Naive thymus-derived CD4-positive, alpha-beta T cell (primary cell): ENCODE results near the gene RSPO3. TPM values are rescaled to one million over a fixed set of nuclear protein-coding genes. Genes with fewer than 3 reads are reported as not detected.
"Not testable (repeated sequence)": the region's sequence is repeated elsewhere in the genome, so short reads cannot be mapped to it uniquely, and the experiment has no call there.

Source experiments
- ATAC-seq: fragments of 150-1000 bp; cut with Tn5 transposase; 2 replicates; pipeline ENCODE4 v1.10.0; 2021; ENCODE audit warnings: mild to moderate bottlenecking, moderate library complexity
- CTCF ChIA-PET: fragments of 350-600 bp; sonication (Branson Sonifier 250); formaldehyde crosslinking; loops from one replicate; lab custom pipeline; 2021; ENCODE audit warnings: antibody characterized with exemption; lab: Charles Lee
- POLR2A ChIA-PET: fragments of 350-600 bp; sonication (Branson Sonifier 250); formaldehyde crosslinking; loops from one replicate; lab custom pipeline; 2021; ENCODE audit warnings: antibody characterized with exemption, inconsistent platforms; lab: Charles Lee
- DNase-seq, 9 donors: peaks; one replicate each; pipeline versions ENCODE4 v3.0.0 to v3.0.0-alpha.2; 2020 to 2022; ENCODE audit warnings: mixed read lengths in 1 of 9
- H3K27ac ChIP-seq: one replicate; pipeline ENCODE4 v1.7.0; 2013; ENCODE audit warnings: mild to moderate bottlenecking, low read depth, low read length, moderate library complexity
- H3K27me3 ChIP-seq, 2 donors: one replicate each; pipeline ENCODE4 v1.7.0; 2013; ENCODE audit warnings: low read length in 2 of 2, mild to moderate bottlenecking in 2 of 2, moderate library complexity in 2 of 2; ENCODE audit not compliant: control insufficient read depth in 2 of 2, insufficient read depth in 2 of 2
- H3K36me3 ChIP-seq, 3 experiments: 1 replicate in 2 of 3; 2 replicates in 1 of 3; pipeline ENCODE4 v1.7.0; 2013; ENCODE audit warnings: low read length in 3 of 3, mild to moderate bottlenecking in 3 of 3, moderate library complexity in 1 of 3; ENCODE audit not compliant: insufficient read depth in 3 of 3, control insufficient read depth in 2 of 3
- H3K4me1 ChIP-seq, 2 donors: one replicate each; pipeline ENCODE4 v1.7.0; 2013; ENCODE audit warnings: low read length in 2 of 2, mild to moderate bottlenecking in 2 of 2, moderate library complexity in 1 of 2; ENCODE audit not compliant: control insufficient read depth in 2 of 2, insufficient read depth in 2 of 2
- H3K4me3 ChIP-seq: 2 replicates; pipeline ENCODE4 v1.7.0; 2013; ENCODE audit warnings: mild to moderate bottlenecking, low read length
- H3K9me3 ChIP-seq, 3 experiments: 1 replicate in 2 of 3; 2 replicates in 1 of 3; pipeline ENCODE4 v1.7.0; 2013; ENCODE audit warnings: low read length in 3 of 3; ENCODE audit not compliant: control insufficient read depth in 2 of 3
- H3K27ac Mint-ChIP-seq, 9 donors: one replicate each; pipeline ENCODE4 v1.8.0; 2020 to 2022; ENCODE audit warnings: mixed read lengths in 9 of 9, mild to moderate bottlenecking in 8 of 9, moderate library complexity in 5 of 9, inconsistent platforms in 2 of 9
- H3K27me3 Mint-ChIP-seq, 5 donors: one replicate each; pipeline ENCODE4 v1.8.0; 2021 to 2022; ENCODE audit warnings: mixed read lengths in 5 of 5, mild to moderate bottlenecking in 1 of 5
- H3K36me3 Mint-ChIP-seq, 5 donors: one replicate each; pipeline ENCODE4 v1.8.0; 2020 to 2022; ENCODE audit warnings: mixed read lengths in 5 of 5, mild to moderate bottlenecking in 3 of 5, inconsistent platforms in 1 of 5
- H3K4me1 Mint-ChIP-seq, 7 donors: one replicate each; pipeline ENCODE4 v1.8.0; 2020 to 2022; ENCODE audit warnings: mixed read lengths in 7 of 7, mild to moderate bottlenecking in 3 of 7, inconsistent platforms in 1 of 7
- H3K4me3 Mint-ChIP-seq, 10 donors: one replicate each; pipeline ENCODE4 v1.8.0; 2020 to 2022; ENCODE audit warnings: mild to moderate bottlenecking in 10 of 10, mixed read lengths in 10 of 10, moderate library complexity in 6 of 10, inconsistent platforms in 2 of 10
- H3K9me3 Mint-ChIP-seq, 11 donors: one replicate each; pipeline ENCODE4 v1.8.0; 2020 to 2022; ENCODE audit warnings: mixed read lengths in 11 of 11, mild to moderate bottlenecking in 4 of 11, inconsistent platforms in 1 of 11, moderate library complexity in 1 of 11
- intact Hi-C, 2 donors: fragments of 100-400 bp; cut with micrococcal nuclease; formaldehyde crosslinking; loops; one replicate each; pipeline ENCODE4 v1.15.1; 2023
- polyA plus RNA-seq, 2 donors: library from polyadenylated mRNA; unstranded; fragments of 300-500 nt; fragmentation: Illumina TruSeq; gene quantifications; one replicate each; pipeline ENCODE4 v1.2.3, GENCODE V29; 2021
- total RNA-seq, 6 experiments: library from RNA in 5 of 6; stranded (reverse) in 5 of 6; gene quantifications; 1 replicate in 5 of 6; 2 replicates in 1 of 6; pipeline ENCODE4 v1.2.3 and lab custom pipeline; 2021 to 2026

Gene RSPO3
- total and polyA plus RNA-seq, 7 experiments from 2014 or later: not detected

DNA sequence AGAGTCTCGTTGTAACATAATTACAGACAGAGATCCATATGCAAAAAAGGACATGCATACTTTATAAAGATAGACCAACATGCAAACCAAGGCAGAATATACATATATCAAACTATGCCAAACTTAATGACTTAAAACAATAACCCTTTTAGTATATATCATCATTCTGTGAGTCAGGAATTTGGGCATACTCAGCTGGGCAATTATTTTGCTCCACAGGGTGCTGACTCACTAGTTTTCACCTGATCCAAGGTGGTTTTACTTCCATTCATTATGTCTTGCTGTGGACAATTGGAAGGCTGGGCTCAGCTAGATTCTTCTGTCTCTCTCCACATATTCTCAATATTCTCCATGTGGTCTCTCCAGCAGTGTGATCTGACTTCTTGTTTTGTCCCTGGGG lies 107.0 kb downstream of the RSPO3 start:
- intact Hi-C loops: no loop called here
- H3K4me3 ChIP-seq: no peak overlapping the region
- no peak for ATAC-seq
- no peak for DNase-seq
- H3K27me3 ChIP-seq: no peaks in the 10 kb centered on the region
- H3K4me3 Mint-ChIP-seq: no peak overlapping the region
- no peak overlapping the region for H3K27ac ChIP-seq
- H3K4me1 ChIP-seq: no peaks in the 10 kb centered on the region
- H3K27me3 Mint-ChIP-seq: peaks cover 2 to 39% (median 34%) of the 10 kb centered on the region in 5 donors
- H3K27ac Mint-ChIP-seq: no peak overlapping the region
- no peaks in the 10 kb centered on the region for H3K9me3 ChIP-seq
- peaks cover 0 to 14% (median 3%) of the 10 kb centered on the region in 11 donors for H3K9me3 Mint-ChIP-seq
- ChIA-PET CTCF (no interaction called here), POLR2A (no interaction called here)
- no peaks in the 10 kb centered on the region for H3K36me3 ChIP-seq
- H3K4me1 Mint-ChIP-seq: no peaks in the 10 kb centered on the region
- H3K36me3 Mint-ChIP-seq: no peaks in the 10 kb centered on the region

DNA sequence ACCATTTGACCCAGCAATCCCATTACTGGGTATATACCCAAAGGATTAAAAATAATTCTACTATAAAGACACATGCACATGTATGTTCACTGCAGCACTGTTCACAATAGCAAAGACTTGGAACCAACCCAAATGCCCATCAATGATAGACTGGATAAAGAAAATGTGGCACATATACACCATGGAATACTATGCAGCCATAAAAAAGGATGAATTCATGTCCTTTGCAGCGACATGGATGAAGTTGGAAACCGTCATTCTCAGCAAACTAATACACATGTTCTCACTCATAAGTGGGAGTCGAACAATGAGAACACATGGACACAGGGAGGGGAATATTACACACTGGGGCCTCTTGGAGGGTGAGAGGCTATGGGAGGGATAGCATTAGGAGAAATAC lies 115.3 kb downstream of the RSPO3 start:
- H3K36me3 ChIP-seq, H3K4me3 Mint-ChIP-seq, H3K27ac Mint-ChIP-seq, ATAC-seq, H3K4me3 ChIP-seq, H3K4me1 ChIP-seq, POLR2A ChIA-PET, H3K4me1 Mint-ChIP-seq, H3K27ac ChIP-seq, H3K9me3 ChIP-seq, CTCF ChIA-PET, H3K27me3 ChIP-seq, intact Hi-C loops, H3K36me3 Mint-ChIP-seq, DNase-seq: not testable (repeated sequence)
- Mint-ChIP-seq H3K27me3 (peaks cover 0 to 34% (median 18%) of the 10 kb centered on the region in 5 donors), H3K9me3 (peaks cover 2 to 64% (median 9%) of the 10 kb centered on the region in 11 donors)

DNA sequence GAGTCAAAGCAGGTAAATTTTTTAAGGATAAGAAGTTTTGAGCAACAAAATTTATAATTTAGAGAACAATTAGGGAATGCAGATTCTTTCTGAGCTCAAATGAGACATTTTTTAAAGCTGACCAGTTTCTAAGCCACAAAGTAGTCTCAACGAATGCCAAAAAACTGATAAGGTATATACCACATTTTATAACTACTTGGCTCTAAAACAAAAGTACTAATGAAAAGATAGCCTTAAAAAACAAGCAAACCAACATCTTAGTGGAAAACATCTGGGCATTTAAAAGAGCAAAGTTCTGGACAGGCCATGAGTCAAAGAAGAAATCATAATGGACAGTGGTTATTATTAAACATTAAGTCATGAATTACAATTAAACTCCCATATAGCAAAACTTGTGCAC lies 125.0 kb downstream of the RSPO3 start:
- intact Hi-C loops: no loop called here
- ATAC-seq (no peak), DNase-seq (no peak)
- Mint-ChIP-seq H3K36me3 (no peaks in the 10 kb centered on the region), H3K4me1 (no peaks in the 10 kb centered on the region), H3K27ac (no peak overlapping the region), H3K4me3 (no peak overlapping the region), H3K27me3 (peaks cover 12 to 25% (median 15%) of the 10 kb centered on the region in 5 donors), H3K9me3 (peaks cover 0 to 2% (median 0%) of the 10 kb centered on the region in 11 donors)
- Histone ChIP-seq H3K27ac (no peak overlapping the region), H3K36me3 (no peaks in the 10 kb centered on the region), H3K4me1 (no peaks in the 10 kb centered on the region), H3K9me3 (no peaks in the 10 kb centered on the region), H3K4me3 (no peak overlapping the region), H3K27me3 (peaks cover 0 to 3% of the 10 kb centered on the region in 2 donors)
- ChIA-PET CTCF (no interaction called here), POLR2A (no interaction called here)

Other genes starting within 250 kb of the RSPO3 start
- gene RNF146, start 148.2 kb downstream of the RSPO3 start, total RNA-seq: 10 to 100 TPM; 17.6 to 38.1 (median 20.8) TPM
- gene RNF146, start 148.2 kb downstream of the RSPO3 start, polyA plus RNA-seq: 10 to 100 TPM in 1 of 2 donors, 1 to 10 TPM in 1; 8.1 to 14.9 TPM
- 10 to 100 TPM; 18.1 to 46.5 (median 34.3) TPM for gene ECHDC1, start 224.9 kb downstream of the RSPO3 start, total RNA-seq
- 10 to 100 TPM; 65.0 to 77.0 TPM for gene ECHDC1, start 224.9 kb downstream of the RSPO3 start, polyA plus RNA-seq